HT-29 (cell line): ENCODE measurements around the gene ABHD17C. TPM values are rescaled to one million over a fixed set of nuclear protein-coding genes. Genes with fewer than 3 reads are reported as not detected.

ENCODE experiments used
- DNase-seq: peaks from one replicate; pipeline ENCODE4 v3.0.0-alpha.2; 2015; ENCODE audit warnings: low spot score
- total RNA-seq: library from RNA; depleted of rRNA; stranded (reverse); fragments of >200 nt; shearing (Covaris generic); gene quantifications from 2 replicates; pipeline ENCODE4 v1.2.3, GENCODE V29; 2014

Gene ABHD17C
- total RNA-seq, 1 experiment from 2014 or later = 14.9 TPM

- no peak for DNase-seq
Observed at GRCh38 chr15:80689716-80690115, 5.4 kb upstream of the ABHD17C start.

- DNase-seq = no peak
Observed at GRCh38 chr15:80691575-80691974, 3.5 kb upstream of the ABHD17C start.

- peak; percentile 48 for DNase-seq
Observed at GRCh38 chr15:80693682-80694610, 1.2 kb upstream of the ABHD17C start.

GRCh38 chr15:80694611-80695098 is 455 bp upstream of the ABHD17C start:
- peak; percentile 47 for DNase-seq

- DNase-seq = peak; percentile 87
Observed at GRCh38 chr15:80695911-80696661, 976 bp downstream of the ABHD17C start.

GRCh38 chr15:80697075-80697685 is 2.1 kb downstream of the ABHD17C start:
- DNase-seq = peak; percentile 72

- DNase-seq = no peak
Observed at GRCh38 chr15:80698676-80699075, 3.6 kb downstream of the ABHD17C start.

- DNase-seq = no peak
Observed at GRCh38 chr15:80699981-80700380, 4.9 kb downstream of the ABHD17C start.

GRCh38 chr15:80701676-80702311 is 6.7 kb downstream of the ABHD17C start:
- no peak for DNase-seq

GRCh38 chr15:80703081-80703480 is 8.0 kb downstream of the ABHD17C start:
- no peak for DNase-seq

GRCh38 chr15:80703965-80704364 is 8.9 kb downstream of the ABHD17C start:
- no peak for DNase-seq

GRCh38 chr15:80706161-80706560 is 11.1 kb downstream of the ABHD17C start:
- DNase-seq = no peak

- peak; percentile 77 for DNase-seq
Observed at GRCh38 chr15:80709542-80709941, 14.4 kb downstream of the ABHD17C start.

GRCh38 chr15:80710635-80711554 is 15.8 kb downstream of the ABHD17C start:
- DNase-seq = no peak

GRCh38 chr15:80711886-80712285 is 16.8 kb downstream of the ABHD17C start:
- no peak for DNase-seq

GRCh38 chr15:80712956-80713355 is 17.8 kb downstream of the ABHD17C start:
- no peak for DNase-seq

- DNase-seq = no peak
Observed at GRCh38 chr15:80721476-80721875, 26.4 kb downstream of the ABHD17C start.

GRCh38 chr15:80722811-80723210 is 27.7 kb downstream of the ABHD17C start:
- no peak for DNase-seq

- no peak for DNase-seq
Observed at GRCh38 chr15:80727196-80727595, 32.1 kb downstream of the ABHD17C start.

- DNase-seq = no peak
Observed at GRCh38 chr15:80727596-80727995, 32.5 kb downstream of the ABHD17C start.
